Measurements from ENCODE around the gene RAB36. TPM values are rescaled to one million over a fixed set of nuclear protein-coding genes. Genes with fewer than 3 reads are reported as not detected.

Gene RAB36
- total and polyA plus RNA-seq, 4 donors, result 4.4 to 27.5 (median 9.6) TPM

DNA sequence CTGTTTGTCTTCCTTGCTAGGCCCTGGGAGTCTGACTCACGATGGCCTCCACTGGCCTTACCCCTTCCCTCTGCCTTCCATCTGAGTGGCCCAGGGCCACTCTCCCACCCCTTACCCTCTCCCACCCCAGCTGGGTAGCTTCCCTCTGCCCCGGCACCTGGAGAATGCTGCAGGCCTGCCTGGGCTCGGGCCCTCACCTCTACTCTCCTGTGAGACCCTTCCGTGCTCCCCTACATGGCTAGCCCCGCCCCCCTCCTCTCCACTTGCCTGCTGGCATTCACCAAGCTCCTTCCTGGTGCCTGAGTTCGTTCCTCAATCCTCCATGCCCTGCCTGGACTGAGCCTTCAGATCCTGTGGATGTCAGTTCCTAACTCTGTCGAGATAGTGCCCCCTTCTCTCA lies 8.7 kb downstream of the RAB36 start:
- ATAC-seq (ENCODE audit: insufficient read depth, low FRiP score), result no peak
- TF ChIP-seq, protein P1, sequence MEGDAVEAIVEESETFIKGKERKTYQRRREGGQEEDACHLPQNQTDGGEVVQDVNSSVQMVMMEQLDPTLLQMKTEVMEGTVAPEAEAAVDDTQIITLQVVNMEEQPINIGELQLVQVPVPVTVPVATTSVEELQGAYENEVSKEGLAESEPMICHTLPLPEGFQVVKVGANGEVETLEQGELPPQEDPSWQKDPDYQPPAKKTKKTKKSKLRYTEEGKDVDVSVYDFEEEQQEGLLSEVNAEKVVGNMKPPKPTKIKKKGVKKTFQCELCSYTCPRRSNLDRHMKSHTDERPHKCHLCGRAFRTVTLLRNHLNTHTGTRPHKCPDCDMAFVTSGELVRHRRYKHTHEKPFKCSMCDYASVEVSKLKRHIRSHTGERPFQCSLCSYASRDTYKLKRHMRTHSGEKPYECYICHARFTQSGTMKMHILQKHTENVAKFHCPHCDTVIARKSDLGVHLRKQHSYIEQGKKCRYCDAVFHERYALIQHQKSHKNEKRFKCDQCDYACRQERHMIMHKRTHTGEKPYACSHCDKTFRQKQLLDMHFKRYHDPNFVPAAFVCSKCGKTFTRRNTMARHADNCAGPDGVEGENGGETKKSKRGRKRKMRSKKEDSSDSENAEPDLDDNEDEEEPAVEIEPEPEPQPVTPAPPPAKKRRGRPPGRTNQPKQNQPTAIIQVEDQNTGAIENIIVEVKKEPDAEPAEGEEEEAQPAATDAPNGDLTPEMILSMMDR (IDR thresholded peaks at IDR 0.05; ENCODE audit: control extremely low read depth, extremely low read depth), result no peak
- Histone ChIP-seq H3K27ac (ENCODE audit: low read depth in 1 of 2, low read length in 1 of 2) (no peak overlapping the region), H3K27me3 (ENCODE audit: control insufficient read depth in 3 of 3, insufficient read depth in 3 of 3, low read length in 2 of 3) (no peaks in the 10 kb centered on the region), H3K4me1 (ENCODE audit: control insufficient read depth in 5 of 5, insufficient read depth in 5 of 5, low read length in 5 of 5) (peaks cover 0 to 10% (median 6%) of the 10 kb centered on the region in 5 donors), H3K9me3 (ENCODE audit: control insufficient read depth in 4 of 4, insufficient read depth in 3 of 4, low read length in 3 of 4) (no peaks in the 10 kb centered on the region), H3K36me3 (ENCODE audit: control insufficient read depth in 4 of 4, insufficient read depth in 4 of 4, low read length in 4 of 4) (no peaks in the 10 kb centered on the region), H3K9ac (ENCODE audit: insufficient read depth in 1 of 2, low read length in 2 of 2) (no peak overlapping the region), H3K4me3 (no peak overlapping the region)
- no peak for DNase-seq
- 81 to 86% methylated on average over 7 of the region's 7 CpGs for WGBS, 2 donors

DNA sequence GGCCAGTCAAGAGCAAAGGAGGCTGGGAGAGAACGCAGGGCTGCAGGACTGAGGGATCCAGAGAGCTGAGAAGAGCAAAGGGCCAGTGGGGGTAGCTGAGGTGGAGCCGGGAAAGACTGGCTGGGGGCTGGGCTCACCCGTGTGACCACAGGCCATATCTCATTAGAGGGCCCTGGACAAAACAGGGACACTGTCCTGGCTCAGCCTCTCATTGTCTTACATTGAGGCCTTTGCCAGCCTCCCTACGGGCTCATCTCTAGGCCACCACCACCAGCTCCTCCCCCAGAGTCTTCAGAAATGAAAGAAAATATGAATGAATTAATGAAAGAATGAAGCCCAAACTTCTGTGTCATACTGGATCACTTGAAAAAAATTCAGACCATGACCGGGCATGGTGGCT lies 9.2 kb downstream of the RAB36 start:
- no peaks in the 10 kb centered on the region for H3K36me3 ChIP-seq (ENCODE audit: control insufficient read depth in 4 of 4, insufficient read depth in 4 of 4, low read length in 4 of 4)
- H3K27me3 ChIP-seq (ENCODE audit: control insufficient read depth in 3 of 3, insufficient read depth in 3 of 3, low read length in 2 of 3), result no peaks in the 10 kb centered on the region
- TF ChIP-seq, protein P1 (IDR thresholded peaks at IDR 0.05; ENCODE audit: control extremely low read depth, extremely low read depth), result no peak
- H3K9me3 ChIP-seq (ENCODE audit: control insufficient read depth in 4 of 4, insufficient read depth in 3 of 4, low read length in 3 of 4), result no peaks in the 10 kb centered on the region
- H3K4me1 ChIP-seq (ENCODE audit: control insufficient read depth in 5 of 5, insufficient read depth in 5 of 5, low read length in 5 of 5), result peaks cover 0 to 10% (median 4%) of the 10 kb centered on the region in 5 donors
- ATAC-seq (ENCODE audit: insufficient read depth, low FRiP score), result no peak
- DNase-seq, result no peak
- H3K9ac ChIP-seq (ENCODE audit: insufficient read depth in 1 of 2, low read length in 2 of 2), result no peak overlapping the region
- no peak overlapping the region for H3K27ac ChIP-seq (ENCODE audit: low read depth in 1 of 2, low read length in 1 of 2)
- no peak overlapping the region for H3K4me3 ChIP-seq
- 97% methylated on average over 5 of the region's 5 CpGs for WGBS, 2 donors

DNA sequence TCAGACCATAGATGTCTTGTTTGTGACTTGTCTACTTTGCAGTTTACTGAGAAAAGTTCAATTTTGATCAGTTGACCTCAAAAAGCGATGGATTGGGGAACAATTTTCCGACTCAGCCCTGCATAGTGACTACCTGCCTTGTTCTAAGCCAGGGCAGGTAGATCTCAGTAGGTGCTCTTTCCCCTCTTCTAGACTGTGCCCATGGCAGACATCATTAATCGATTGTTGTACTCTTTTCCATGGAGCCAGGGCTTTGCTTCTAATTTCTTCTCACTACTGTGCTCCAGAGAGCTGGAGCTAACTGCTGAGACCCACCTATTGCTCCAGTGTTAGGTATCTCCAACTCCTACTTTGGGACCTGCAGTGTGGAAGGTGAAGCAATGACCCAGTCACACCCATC lies 9.9 kb downstream of the RAB36 start:
- 97 to 98% methylated on average over 3 of the region's 3 CpGs for WGBS, 2 donors
- Histone ChIP-seq H3K27ac (ENCODE audit: low read depth in 1 of 2, low read length in 1 of 2) (no peak overlapping the region), H3K9me3 (ENCODE audit: control insufficient read depth in 4 of 4, insufficient read depth in 3 of 4, low read length in 3 of 4) (no peaks in the 10 kb centered on the region), H3K27me3 (ENCODE audit: control insufficient read depth in 3 of 3, insufficient read depth in 3 of 3, low read length in 2 of 3) (no peaks in the 10 kb centered on the region), H3K9ac (ENCODE audit: insufficient read depth in 1 of 2, low read length in 2 of 2) (no peak overlapping the region), H3K36me3 (ENCODE audit: control insufficient read depth in 4 of 4, insufficient read depth in 4 of 4, low read length in 4 of 4) (no peaks in the 10 kb centered on the region), H3K4me3 (no peak overlapping the region), H3K4me1 (ENCODE audit: control insufficient read depth in 5 of 5, insufficient read depth in 5 of 5, low read length in 5 of 5) (peaks cover 0 to 10% (median 0%) of the 10 kb centered on the region in 5 donors)
- no peak for DNase-seq
- ATAC-seq (ENCODE audit: insufficient read depth, low FRiP score), result no peak
- TF ChIP-seq, protein P1 (IDR thresholded peaks at IDR 0.05; ENCODE audit: control extremely low read depth, extremely low read depth), result no peak

DNA sequence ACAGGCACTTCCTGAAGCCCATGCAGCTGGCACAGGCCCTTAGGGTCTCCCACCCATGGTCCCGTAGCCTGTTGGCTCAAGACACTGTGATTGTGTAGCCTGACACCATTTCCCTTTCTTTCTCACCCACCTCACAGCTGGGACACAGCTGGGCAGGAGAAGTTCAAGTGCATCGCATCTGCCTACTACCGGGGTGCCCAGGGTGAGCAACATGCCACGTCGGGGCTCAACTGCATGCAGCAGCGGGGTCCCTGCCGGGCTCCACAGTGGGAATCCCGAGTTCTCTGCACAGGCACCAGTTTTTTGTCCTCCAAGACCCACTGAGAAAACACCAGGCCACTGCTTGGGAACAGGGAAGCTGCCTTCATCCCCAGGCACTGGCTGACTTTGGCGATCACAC lies 10.6 kb downstream of the RAB36 start:
- TF ChIP-seq, protein P1 (IDR thresholded peaks at IDR 0.05; ENCODE audit: control extremely low read depth, extremely low read depth), result no peak
- H3K4me1 ChIP-seq (ENCODE audit: control insufficient read depth in 5 of 5, insufficient read depth in 5 of 5, low read length in 5 of 5), result peaks cover 0 to 10% (median 0%) of the 10 kb centered on the region in 5 donors
- no peak overlapping the region for H3K9ac ChIP-seq (ENCODE audit: insufficient read depth in 1 of 2, low read length in 2 of 2)
- H3K36me3 ChIP-seq (ENCODE audit: control insufficient read depth in 4 of 4, insufficient read depth in 4 of 4, low read length in 4 of 4), result no peaks in the 10 kb centered on the region
- no peaks in the 10 kb centered on the region for H3K9me3 ChIP-seq (ENCODE audit: control insufficient read depth in 4 of 4, insufficient read depth in 3 of 4, low read length in 3 of 4)
- DNase-seq, result no peak
- H3K4me3 ChIP-seq, result no peak overlapping the region
- H3K27ac ChIP-seq (ENCODE audit: low read depth in 1 of 2, low read length in 1 of 2), result no peak overlapping the region
- ATAC-seq (ENCODE audit: insufficient read depth, low FRiP score), result no peak
- no peaks in the 10 kb centered on the region for H3K27me3 ChIP-seq (ENCODE audit: control insufficient read depth in 3 of 3, insufficient read depth in 3 of 3, low read length in 2 of 3)
- 94 to 95% methylated on average over 9 of the region's 9 CpGs for WGBS, 2 donors

Data from lung (tissue), 12 donors.